ENCODE measurements around the gene OR13A1. TPM values are rescaled to one million over a fixed set of nuclear protein-coding genes. Genes with fewer than 3 reads are reported as not detected.

The OR13A1 gene
- total RNA-seq, 1 experiment from 2014 or later = 0.15 TPM

GRCh38 chr10:45325116-45325515 lies 9.7 kb upstream of the OR13A1 start:
- H4K20me1 ChIP-seq (ENCODE audit: control insufficient read depth, insufficient read depth, insufficient read length) = no peaks in the 10 kb centered on the region
- no peak overlapping the region for H3K27ac Mint-ChIP-seq
- no peak overlapping the region for H3K4me3 Mint-ChIP-seq

More at GRCh38 chr10:45325116-45325515, 9.7 kb upstream of the OR13A1 start:
- H3T11ph ChIP-seq (ENCODE audit: low read length) = no peak overlapping the region
- no peak overlapping the region for H3K4ac ChIP-seq (ENCODE audit: low read depth, low read length)
- H4K5ac ChIP-seq (ENCODE audit: insufficient read length, low read depth, low read length) = no peak overlapping the region
- H2BK5ac ChIP-seq (ENCODE audit: insufficient read length, low read length) = no peak overlapping the region
- no peaks in the 10 kb centered on the region for H3K79me1 ChIP-seq (ENCODE audit: insufficient read depth, low read depth, low read length, poor library complexity, severe bottlenecking)
- no peak overlapping the region for H2BK15ac ChIP-seq (ENCODE audit: low read depth, low read length)
- H4K8ac ChIP-seq (replicated peaks; ENCODE audit: insufficient read length, low read depth, low read length) = no peak overlapping the region
- Mint-ChIP-seq H3K9me3 (peaks cover 31 to 53% of the 10 kb centered on the region in 2 experiments), H3K27me3 (ENCODE audit: low read depth) (peaks cover 10% of the 10 kb centered on the region), H3K4me1 (no peaks in the 10 kb centered on the region), H3K36me3 (ENCODE audit: insufficient read depth in 1 of 3, low read depth in 3 of 3) (peaks cover 0 to 7% (median 0%) of the 10 kb centered on the region in 3 experiments; a peak in 1 of 7 replicates)
- no peak overlapping the region for H2BK120ac ChIP-seq (ENCODE audit: low read depth, low read length, poor library complexity, severe bottlenecking)
- H3K23ac ChIP-seq (ENCODE audit: insufficient read length, low read depth, low read length) = no peak overlapping the region
- H3K79me2 ChIP-seq (ENCODE audit: insufficient read depth, low read length) = no peaks in the 10 kb centered on the region
- H3K56ac ChIP-seq (ENCODE audit: insufficient read length, low read depth, low read length) = no peak overlapping the region
- H3K9me3 ChIP-seq (ENCODE audit: control insufficient read depth, low read depth, low read length) = no peaks in the 10 kb centered on the region
- H3K27me3 ChIP-seq (ENCODE audit: insufficient read depth, low read length) = no peaks in the 10 kb centered on the region
- no peak overlapping the region for H2AK5ac ChIP-seq (ENCODE audit: insufficient read length, low read length)
- no peak overlapping the region for H2BK12ac ChIP-seq (ENCODE audit: insufficient read length, low read depth, low read length)
- no peak for DNase-seq
- WGBS (ENCODE audit: extremely low coverage, insufficient read length, low lambda C conversion rate) = no CpG with 5 or more reads among the region's 1 CpG
- no peak overlapping the region for H3K4me2 ChIP-seq (ENCODE audit: insufficient read depth, insufficient read length, low read length)
- no peak overlapping the region for H2BK20ac ChIP-seq (ENCODE audit: low read depth, low read length, poor library complexity, severe bottlenecking)
- no peaks in the 10 kb centered on the region for H3K23me2 ChIP-seq (ENCODE audit: insufficient read length, low read depth, low read length, poor library complexity, severe bottlenecking)
- no peak overlapping the region for H3K27ac ChIP-seq (ENCODE audit: insufficient read length, low read depth, low read length)
- H4K91ac ChIP-seq (ENCODE audit: insufficient read length, low read depth, low read length) = no peak overlapping the region
- TF ChIP-seq CTCF (conservative IDR thresholded peaks at IDR 0.05) = no peak
- H2AFZ ChIP-seq (ENCODE audit: low read length) = no peak overlapping the region
- no peak overlapping the region for H3K18ac ChIP-seq (ENCODE audit: insufficient read length, low read depth, low read length)
- no peak overlapping the region for H3K9ac ChIP-seq (ENCODE audit: extremely low read depth, insufficient read length, low read length)
- no peak overlapping the region for H3K14ac ChIP-seq (ENCODE audit: insufficient read depth, low read length)
- no peaks in the 10 kb centered on the region for H3K4me1 ChIP-seq (ENCODE audit: insufficient read depth, low read length)
